ENCODE data around the gene PTPRQ.

Gene PTPRQ

DNA sequence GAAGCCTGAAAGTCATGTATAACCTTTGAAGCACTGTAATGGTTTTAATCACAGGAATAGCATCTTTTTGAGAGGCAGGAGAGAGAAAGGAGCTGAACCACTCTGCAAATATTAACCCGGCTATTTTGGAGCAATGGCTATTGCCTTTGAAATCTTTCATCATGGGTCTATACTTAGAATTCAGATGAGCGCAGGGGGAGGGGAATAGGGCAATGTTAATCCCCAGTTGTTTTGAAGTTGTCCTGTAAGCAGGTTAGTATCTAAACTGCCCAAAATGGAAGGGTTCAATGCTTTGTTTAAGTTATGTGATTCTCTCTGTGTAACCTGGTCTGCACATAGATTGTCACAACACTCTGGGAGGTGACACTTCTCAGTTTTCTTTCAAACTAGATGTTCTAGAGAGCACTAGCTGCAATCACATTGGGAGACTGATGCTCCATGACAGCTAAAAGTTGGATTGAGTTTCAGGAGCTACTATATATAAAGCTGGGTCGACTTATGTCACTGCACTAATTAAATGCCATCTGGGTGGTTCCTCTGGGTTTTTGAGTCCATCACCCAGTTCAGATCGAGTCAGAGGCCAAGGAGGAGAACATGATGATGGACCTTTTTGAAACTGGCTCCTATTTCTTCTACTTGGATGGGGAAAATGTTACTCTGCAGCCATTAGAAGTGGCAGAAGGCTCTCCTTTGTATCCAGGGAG is 263.2 kb downstream of the PTPRQ start, which contains the start of gene MYF6:
Gene MYF6, plus strand, starts transcription at position 509 of the 704 bp plus-strand sequence. Its CDS starts 86 bp downstream, at position 595.
- no peak for DNase-seq

DNA sequence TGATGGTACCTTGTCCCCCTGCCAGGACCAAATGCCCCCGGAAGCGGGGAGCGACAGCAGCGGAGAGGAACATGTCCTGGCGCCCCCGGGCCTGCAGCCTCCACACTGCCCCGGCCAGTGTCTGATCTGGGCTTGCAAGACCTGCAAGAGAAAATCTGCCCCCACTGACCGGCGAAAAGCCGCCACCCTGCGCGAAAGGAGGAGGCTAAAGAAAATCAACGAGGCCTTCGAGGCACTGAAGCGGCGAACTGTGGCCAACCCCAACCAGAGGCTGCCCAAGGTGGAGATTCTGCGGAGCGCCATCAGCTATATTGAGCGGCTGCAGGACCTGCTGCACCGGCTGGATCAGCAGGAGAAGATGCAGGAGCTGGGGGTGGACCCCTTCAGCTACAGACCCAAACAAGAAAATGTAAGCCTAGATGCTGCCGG is 263.8 kb downstream of the PTPRQ start:
- no peak for DNase-seq

DNA sequence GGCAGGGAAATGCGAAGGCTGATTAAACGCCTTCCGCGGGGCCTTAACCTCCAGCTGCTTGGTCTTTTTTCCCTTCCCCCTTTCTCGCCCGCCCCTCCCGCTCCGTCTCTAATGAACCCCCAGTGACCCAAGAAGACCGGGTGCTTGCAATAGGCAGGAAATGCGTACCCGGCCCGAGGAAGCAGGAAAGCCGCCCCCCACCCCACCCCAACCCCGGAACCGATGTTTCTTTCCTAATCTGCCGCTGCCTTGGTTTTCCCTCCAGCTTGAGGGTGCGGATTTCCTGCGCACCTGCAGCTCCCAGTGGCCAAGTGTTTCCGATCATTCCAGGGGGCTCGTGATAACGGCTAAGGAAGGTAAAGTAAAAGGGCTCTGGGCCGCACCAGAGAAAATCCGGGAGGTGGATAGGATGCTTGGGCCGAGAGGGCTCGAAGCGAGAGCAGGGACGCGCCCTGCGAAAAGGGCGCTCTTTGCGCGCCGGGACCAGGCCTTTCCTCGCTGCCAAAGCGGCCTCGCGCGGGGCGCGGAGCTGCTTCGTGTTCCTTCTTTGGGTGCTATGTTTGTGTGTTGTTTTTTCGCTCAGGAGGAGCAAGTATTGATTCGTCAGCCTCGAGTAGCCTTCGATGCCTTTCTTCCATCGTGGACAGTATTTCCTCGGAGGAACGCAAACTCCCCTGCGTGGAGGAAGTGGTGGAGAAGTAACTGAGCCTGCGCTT is 264.4 kb downstream of the PTPRQ start:
- no peak for DNase-seq

DNA sequence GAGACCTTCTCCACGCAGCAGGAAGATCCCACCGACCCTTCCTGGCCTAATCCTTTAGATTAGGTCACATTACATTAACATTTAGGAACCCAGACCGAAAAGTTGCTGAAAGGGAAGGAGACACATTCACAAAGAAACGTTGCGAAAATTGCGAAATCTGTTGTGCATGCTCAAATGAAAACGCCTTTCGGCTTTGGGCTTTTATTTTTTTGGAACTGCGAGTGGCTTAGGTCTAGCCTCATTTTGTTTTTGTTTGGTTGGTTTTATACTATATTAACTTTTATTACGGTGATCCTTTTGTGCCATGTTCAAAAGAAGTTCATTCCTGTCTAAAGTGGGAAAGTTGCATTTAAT is 264.9 kb downstream of the PTPRQ start:
- DNase-seq = no peak

- DNase-seq = no peak
Measured at GRCh38 chr12:80709811-80710726, 266.0 kb downstream of the PTPRQ start.

DNA sequence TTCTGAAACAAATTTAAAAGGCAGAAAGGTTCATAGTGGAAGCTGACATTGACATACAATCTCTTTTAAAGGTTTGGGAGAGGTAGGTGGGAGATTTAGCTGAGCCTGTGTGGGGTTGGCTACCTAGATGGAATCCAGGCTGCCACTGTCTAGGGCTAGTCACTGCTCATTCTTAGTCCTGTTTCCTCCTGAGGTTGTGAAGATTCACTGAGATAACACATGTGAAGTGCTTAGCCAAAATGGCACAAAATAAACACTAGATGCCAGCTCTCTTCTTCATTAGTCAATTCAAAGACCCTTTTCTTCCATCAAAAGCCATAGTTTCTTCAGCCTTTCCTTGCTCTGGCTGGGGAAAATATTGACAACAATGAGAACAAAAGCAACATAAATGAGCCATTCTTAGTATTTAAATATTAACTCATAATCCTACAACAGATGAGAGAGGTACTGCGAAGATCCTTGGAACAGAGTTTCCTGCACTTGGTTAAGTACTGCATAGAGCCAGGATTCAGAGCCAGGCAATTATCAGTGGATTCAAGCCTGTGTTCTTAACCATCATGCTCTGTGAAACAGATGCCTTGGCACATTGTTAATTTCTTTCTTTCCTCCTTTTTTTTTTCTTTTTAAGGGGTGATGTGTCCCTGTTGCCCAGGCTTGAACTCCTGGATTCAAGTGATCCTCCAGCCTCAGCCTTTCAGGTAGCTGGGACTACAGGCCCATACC is 266.9 kb downstream of the PTPRQ start:
- DNase-seq = no peak

- DNase-seq = no peak
Measured at GRCh38 chr12:80711866-80712265, 267.8 kb downstream of the PTPRQ start.

GRCh38 chr12:80712866-80713265 is 268.8 kb downstream of the PTPRQ start:
- no peak for DNase-seq

DNA sequence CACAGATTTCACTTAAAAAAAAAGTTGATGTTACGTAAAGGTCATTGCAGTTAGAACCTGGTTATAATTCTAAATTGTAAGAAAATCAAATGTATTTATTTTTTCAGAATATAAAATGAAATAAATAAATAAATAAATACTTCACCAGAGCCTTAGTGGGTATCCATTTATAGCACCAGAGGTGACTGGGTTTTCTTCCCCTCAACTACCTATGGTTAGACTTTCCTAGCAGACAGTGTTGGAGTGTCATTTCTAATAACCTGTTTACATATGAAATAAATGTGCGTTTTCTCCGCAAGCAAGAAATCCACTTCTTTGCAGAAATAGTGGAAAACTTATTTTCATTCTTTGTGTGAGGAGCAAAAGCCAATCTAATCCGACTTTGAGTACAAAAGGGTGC is 269.4 kb downstream of the PTPRQ start:
- DNase-seq = no peak

DNA sequence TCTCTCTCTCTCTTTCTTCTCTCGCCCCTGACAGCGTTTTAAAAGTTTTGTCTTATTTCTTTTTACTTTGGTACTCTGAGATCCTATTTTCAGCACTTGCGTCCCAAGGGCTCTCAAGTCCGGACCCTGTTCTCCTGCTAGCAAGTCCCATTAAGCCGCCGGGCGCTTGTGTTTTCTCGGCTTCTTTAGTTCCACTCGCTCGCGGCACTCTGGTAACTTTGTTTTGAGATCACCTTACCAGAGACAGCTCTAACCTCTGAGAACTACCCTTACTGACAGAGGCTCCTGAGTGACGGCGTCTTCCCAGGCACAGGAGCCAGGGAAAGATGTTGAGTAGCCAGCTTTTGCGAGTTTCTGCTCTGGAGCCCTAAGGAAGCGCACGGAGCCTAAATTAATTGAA is 270.0 kb downstream of the PTPRQ start:
- DNase-seq = no peak

GRCh38 chr12:80714846-80715245 is 270.8 kb downstream of the PTPRQ start:
- no peak for DNase-seq

DNA sequence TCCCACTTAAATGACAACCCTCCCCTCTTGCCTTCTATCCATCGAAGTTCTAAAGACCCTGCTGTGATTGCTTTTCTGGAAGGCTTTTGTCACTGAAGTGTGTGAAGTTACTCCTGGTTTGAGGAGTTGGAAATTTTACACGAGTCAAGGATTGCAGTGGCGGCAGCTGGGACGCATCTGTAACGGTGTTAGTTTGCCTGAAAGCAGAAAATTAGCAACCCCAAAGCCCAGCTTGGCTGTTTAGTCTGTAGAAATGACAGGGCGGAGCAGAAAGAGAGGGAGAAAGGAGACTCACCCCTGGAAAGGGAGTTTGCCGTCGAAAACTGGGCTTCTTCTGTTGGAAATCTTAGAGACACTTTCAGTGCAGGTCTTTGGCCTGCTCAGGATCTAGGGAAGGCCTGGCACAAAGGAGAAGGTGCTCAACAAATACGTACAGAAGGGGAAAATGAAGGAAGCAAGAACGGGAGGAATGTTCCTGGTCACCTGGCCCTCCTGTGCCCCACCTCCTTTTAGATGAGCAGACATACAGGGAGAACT is 271.7 kb downstream of the PTPRQ start:
- no peak for DNase-seq

DNA sequence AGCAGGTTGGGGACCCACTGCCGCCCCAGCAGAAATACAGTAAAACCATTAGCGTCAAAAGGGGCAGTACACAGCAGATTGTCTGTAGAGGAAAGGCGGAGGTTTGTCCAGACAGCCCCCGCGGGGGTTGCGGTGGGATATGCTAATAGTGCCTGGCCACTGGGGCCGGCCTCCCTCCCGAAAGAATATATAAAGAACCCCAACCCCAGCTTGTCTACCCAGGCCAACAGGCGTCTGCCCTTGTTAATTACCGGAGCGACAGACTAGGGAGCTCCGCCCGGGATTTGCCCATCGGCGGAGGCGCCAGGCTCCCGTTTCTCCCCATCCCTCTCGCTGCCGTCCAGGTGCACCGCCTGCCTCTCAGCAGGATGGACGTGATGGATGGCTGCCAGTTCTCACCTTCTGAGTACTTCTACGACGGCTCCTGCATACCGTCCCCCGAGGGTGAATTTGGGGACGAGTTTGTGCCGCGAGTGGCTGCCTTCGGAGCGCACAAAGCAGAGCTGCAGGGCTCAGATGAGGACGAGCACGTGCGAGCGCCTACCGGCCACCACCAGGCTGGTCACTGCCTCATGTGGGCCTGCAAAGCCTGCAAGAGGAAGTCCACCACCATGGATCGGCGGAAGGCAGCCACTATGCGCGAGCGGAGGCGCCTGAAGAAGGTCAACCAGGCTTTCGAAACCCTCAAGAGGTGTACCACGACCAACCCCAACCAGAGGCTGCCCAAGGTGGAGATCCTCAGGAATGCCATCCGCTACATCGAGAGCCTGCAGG is 272.8 kb downstream of the PTPRQ start, which contains the start of gene MYF5:
Gene MYF5, plus strand, starts transcription at position 217 of the 774 bp plus-strand sequence. Its CDS starts 152 bp downstream, at position 369.
- no peak for DNase-seq

DNA sequence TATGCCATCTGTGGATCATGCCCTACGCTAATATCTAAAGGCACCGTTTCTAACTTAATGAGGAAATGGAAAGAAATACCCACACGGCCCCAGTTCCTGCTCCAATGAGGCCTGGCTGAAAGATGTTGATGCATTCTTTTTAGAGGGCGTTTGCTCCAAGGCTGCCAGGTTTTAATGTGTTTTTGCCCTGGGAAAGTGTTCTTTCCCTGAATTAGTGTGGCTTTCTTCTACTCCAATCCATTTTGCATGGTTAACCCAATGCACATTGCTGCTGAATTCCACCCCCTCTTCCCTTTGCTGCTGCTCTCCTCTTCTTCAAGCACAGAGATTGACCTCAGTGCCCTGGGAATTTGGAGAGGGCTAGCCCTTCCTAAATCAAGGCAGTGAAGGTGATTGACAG is 273.8 kb downstream of the PTPRQ start:
- no peak for DNase-seq

DNA sequence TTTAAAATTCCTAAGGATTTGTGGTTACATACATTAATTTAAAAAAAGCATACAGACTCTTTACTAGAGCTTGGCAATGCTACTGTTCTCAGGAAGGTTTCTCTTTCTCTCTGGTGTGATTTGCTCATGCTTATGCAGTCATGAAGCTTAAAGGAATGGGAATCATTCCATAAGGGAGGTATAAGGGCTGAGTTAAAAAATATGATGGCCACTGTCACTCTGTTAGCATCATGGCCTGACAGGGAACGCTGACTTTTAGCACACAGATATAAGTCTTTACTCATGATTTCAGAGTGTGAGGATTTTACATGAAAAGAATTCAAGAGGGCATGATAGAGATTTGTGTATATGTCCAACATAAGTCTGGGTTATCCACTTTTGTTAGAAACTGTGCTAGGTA is 276.5 kb downstream of the PTPRQ start:
- DNase-seq = no peak

DNA sequence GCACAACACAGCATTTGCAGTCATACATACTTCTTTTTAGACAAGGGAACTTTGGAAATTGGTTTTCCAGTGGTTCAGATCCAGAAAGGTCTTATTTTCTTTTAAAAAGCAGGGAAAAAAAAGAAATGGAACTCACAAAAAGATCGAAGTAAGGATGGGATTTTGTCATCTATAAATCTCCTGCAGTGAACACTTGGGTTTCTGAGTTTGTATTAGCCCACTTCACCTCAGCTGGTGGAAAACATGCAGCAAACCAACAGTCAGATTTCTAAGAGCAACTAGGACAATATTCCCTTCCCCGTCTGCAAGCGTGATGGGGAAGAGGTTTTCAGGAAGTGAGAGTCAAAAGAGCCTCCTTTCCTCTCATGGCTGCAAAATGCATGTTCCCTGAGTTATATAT is 277.3 kb downstream of the PTPRQ start:
- DNase-seq = no peak
